Tibial artery (tissue), 4 donors: ENCODE measurements around the gene APOH.

Experiments
- DNase-seq, 2 donors: peaks; one replicate each; pipeline ENCODE4 v3.0.0-alpha.2; 2019
- H3K27ac ChIP-seq, 2 donors: fragments of 200-600 bp; sonication (generic) in 1 of 2; 1 replicate in 1 of 2; 2 replicates in 1 of 2; pipeline ENCODE4 v1.5.1; 2018 to 2019; ENCODE audit warnings: mild to moderate bottlenecking in 1 of 2
- H3K27me3 ChIP-seq, 2 donors: fragments of 200-600 bp; sonication (generic) in 1 of 2; one replicate each; pipeline versions ENCODE4 v1.5.1 to v1.6.0; 2016 to 2019
- H3K36me3 ChIP-seq, 3 donors: fragments of 200-600 bp; sonication (generic) in 2 of 3; one replicate each; pipeline ENCODE4 v1.5.1; 2016 to 2019; ENCODE audit warnings: mild to moderate bottlenecking in 2 of 3
- H3K4me1 ChIP-seq, 4 donors: fragments of 200-600 bp; sonication (generic) in 2 of 4; 1 replicate in 3 of 4; 2 replicates in 1 of 4; pipeline ENCODE4 v1.5.1; 2016 to 2019
- H3K4me3 ChIP-seq, 2 donors: fragments of 200-600 bp; sonication (generic) in 1 of 2; 1 replicate in 1 of 2; 2 replicates in 1 of 2; pipeline ENCODE4 v1.5.1; 2018 to 2019; ENCODE audit warnings: mild to moderate bottlenecking in 2 of 2
- H3K9me3 ChIP-seq, 3 donors: fragments of 200-600 bp; sonication (generic) in 1 of 3; one replicate each; pipeline ENCODE4 v1.5.1; 2016 to 2019
- CTCF ChIP-seq, 2 experiments: fragments of 200-600 bp in 1 of 2; fragments of 450-650 bp in 1 of 2; IDR thresholded peaks; one replicate each; pipeline ENCODE4 v1.5.1; 2017 to 2019; ENCODE audit warnings: antibody characterized with exemption in 2 of 2, mild to moderate bottlenecking in 1 of 2, moderate library complexity in 1 of 2
- intact Hi-C: fragments of 100-400 bp; cut with DNase I; formaldehyde crosslinking; loops from one replicate; pipeline ENCODE4 v1.15.0; 2023; ENCODE audit warnings: low total_unique reads

The APOH gene

DNA sequence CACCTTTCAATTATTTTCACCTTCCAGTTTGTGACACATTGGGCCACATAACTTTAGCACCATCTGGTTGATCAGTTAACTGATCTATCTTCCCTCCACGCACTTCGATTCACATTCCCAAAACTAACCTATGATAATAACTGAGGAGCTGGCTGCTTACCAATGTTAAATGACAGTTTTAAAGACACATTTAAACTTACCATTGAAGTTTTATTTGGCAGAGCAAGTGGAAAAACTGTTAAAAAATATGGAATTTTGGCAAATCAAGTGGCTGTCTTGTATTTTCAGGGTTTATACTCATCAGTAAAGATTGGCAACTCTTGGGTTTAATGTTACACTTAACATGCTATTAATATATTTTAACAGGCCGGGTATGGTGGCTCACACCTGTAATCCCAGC, 5.4 kb upstream of the APOH start:
- Histone ChIP-seq H3K4me3 (no peak overlapping the region), H3K27ac (no peak overlapping the region), H3K4me1 (no peaks in the 10 kb centered on the region), H3K36me3 (no peaks in the 10 kb centered on the region), H3K9me3 (no peaks in the 10 kb centered on the region), H3K27me3 (no peaks in the 10 kb centered on the region)
- no peak for DNase-seq
- no peak for TF ChIP-seq CTCF (IDR thresholded peaks at IDR 0.05)
- intact Hi-C loops, result no loop called here

DNA sequence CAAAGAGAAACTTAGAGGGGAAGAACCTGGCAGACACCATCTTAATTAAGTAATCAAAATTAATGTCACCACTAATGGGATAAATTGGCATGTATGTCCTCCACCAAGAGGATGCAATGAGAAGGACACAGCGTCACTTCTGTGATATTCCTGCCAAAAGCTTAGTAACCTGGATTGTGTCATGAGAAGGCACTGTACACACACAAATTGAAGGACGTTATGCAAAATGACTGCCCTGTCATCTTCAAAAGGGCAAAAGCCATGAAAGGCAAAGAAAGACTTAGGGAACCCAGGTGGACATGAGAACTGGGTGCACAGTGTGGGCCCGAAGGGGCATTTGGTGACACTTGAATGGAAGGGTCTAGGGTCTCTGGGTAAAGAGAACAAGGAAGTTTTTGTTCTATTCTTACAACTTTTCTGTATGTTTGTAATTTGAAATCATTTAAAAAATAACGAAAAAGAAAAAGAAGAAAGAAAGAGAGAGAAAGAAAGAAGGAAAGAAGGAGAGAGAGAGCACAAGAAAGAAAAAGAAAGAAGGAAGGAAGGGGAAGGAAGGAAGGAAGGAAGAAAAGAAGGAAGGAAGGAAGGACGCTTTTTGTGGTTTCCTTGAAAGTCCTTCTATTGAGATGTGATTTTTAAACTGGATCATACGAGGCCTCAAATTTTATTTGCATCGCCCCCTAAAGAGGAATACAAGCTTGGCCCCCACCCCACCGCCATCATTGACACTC, 4.0 kb upstream of the APOH start:
- H3K4me3 ChIP-seq, result no peak overlapping the region
- intact Hi-C loops, result no loop called here
- no peaks in the 10 kb centered on the region for H3K9me3 ChIP-seq
- no peak for TF ChIP-seq CTCF (IDR thresholded peaks at IDR 0.05)
- no peak for DNase-seq
- no peaks in the 10 kb centered on the region for H3K27me3 ChIP-seq
- H3K36me3 ChIP-seq, result no peaks in the 10 kb centered on the region
- no peak overlapping the region for H3K27ac ChIP-seq
- H3K4me1 ChIP-seq, result no peaks in the 10 kb centered on the region

GRCh38 chr17:66230922-66231591, 1.8 kb upstream of the APOH start:
- no peak for DNase-seq

GRCh38 chr17:66229783-66230538, 746 bp upstream of the APOH start:
- Histone ChIP-seq H3K27ac (no peak overlapping the region), H3K27me3 (no peaks in the 10 kb centered on the region), H3K9me3 (no peaks in the 10 kb centered on the region), H3K4me1 (no peaks in the 10 kb centered on the region), H3K4me3 (no peak overlapping the region), H3K36me3 (no peaks in the 10 kb centered on the region)
- intact Hi-C loops, result no loop called here
- DNase-seq, result no peak
- no peak for TF ChIP-seq CTCF (IDR thresholded peaks at IDR 0.05)

More at GRCh38 chr17:66230922-66231591, 1.8 kb upstream of the APOH start:
- TF ChIP-seq CTCF (IDR thresholded peaks at IDR 0.05), result no peak
- Histone ChIP-seq H3K27ac (no peak overlapping the region), H3K36me3 (no peaks in the 10 kb centered on the region), H3K27me3 (no peaks in the 10 kb centered on the region), H3K9me3 (no peaks in the 10 kb centered on the region), H3K4me1 (no peaks in the 10 kb centered on the region), H3K4me3 (no peak overlapping the region)
- intact Hi-C loops, result no loop called here

DNA sequence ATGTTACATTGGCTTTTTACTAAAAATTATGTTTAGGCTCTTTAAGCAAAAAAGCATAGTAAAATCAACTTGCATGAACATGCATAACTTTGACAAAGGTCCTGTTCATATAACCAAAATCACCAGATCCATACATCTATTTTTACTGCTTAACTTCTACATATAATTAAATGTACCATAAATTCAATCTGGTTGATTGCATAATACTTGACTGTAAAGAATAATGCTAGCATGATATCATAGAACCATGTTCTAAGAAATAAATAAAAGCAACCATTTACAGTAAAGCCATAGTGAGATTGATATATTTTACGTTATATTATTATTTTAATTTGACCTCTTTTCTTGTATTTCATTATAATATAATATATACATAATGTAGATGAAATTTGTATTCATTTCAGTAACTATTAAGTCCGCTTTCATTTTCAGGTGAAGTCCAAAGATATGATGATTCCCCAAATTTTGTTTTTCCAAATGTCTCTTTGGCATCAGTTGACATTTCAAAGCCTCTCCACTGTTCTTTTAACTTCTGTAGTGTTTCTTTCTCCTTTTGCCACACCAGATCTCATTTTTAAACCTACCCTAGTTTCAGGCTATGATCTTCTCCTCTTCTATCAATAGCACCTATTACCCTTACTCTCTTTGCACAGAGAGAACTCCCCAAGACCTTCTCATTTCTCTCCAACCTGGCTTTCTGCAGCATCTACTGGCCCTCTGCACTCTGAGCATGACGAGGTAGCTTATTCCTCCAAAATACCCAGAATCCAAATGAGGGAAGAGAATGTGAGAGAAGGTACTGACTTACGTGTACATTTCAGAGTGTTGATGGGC, 1.8 kb downstream of the APOH start:
- Histone ChIP-seq H3K36me3 (no peaks in the 10 kb centered on the region), H3K27ac (no peak overlapping the region), H3K4me1 (no peaks in the 10 kb centered on the region), H3K27me3 (peaks cover 0 to 4% of the 10 kb centered on the region in 2 donors), H3K9me3 (no peaks in the 10 kb centered on the region), H3K4me3 (no peak overlapping the region)
- TF ChIP-seq CTCF (IDR thresholded peaks at IDR 0.05), result no peak
- no peak for DNase-seq
- intact Hi-C loops, result no loop called here
